Mesodermal cell (in vitro differentiated cells): ENCODE results near the gene RCVRN. TPM values are rescaled to one million over a fixed set of nuclear protein-coding genes. Genes with fewer than 3 reads are reported as not detected.

Experiments used
- H3K27ac ChIP-seq: 2 replicates; pipeline ENCODE4 v1.7.0; 2013; ENCODE audit warnings: mild to moderate bottlenecking, low read depth, low read length, moderate library complexity; ENCODE audit not compliant: severe bottlenecking
- H3K36me3 ChIP-seq: 2 replicates; pipeline ENCODE4 v1.7.1; 2013; ENCODE audit warnings: mild to moderate bottlenecking, low read length, moderate library complexity; ENCODE audit not compliant: control insufficient read depth, insufficient read depth
- H3K4me1 ChIP-seq: one replicate; pipeline ENCODE4 v1.7.1; 2013; ENCODE audit warnings: mild to moderate bottlenecking, low read length; ENCODE audit not compliant: insufficient read depth, control insufficient read depth, poor library complexity, severe bottlenecking
- H3K4me3 ChIP-seq: 2 replicates; pipeline ENCODE4 v1.7.0; 2013; ENCODE audit warnings: low read length, control low read depth, mild to moderate bottlenecking; ENCODE audit not compliant: insufficient read depth, poor library complexity, severe bottlenecking; ENCODE audit errors: extremely low read depth
- H3K9me3 ChIP-seq: 2 replicates; pipeline ENCODE4 v1.7.1; 2013; ENCODE audit warnings: mild to moderate bottlenecking, low read length, moderate library complexity; ENCODE audit not compliant: control insufficient read depth
- WGBS, 2 experiments: methylation state at CpG; one replicate each; pipeline ENCODE4 v1.1.5; 2013; ENCODE audit warnings: missing lambda C conversion rate in 2 of 2; ENCODE audit not compliant: insufficient coverage in 2 of 2; 5-methylcytosine and 5-hydroxymethylcytosine counted together
- polyA plus RNA-seq, 2 experiments: library from polyadenylated mRNA; stranded (reverse); fragments of 50-300 nt; gene quantifications; one replicate each; pipeline ENCODE4 v1.2.3, GENCODE V29; 2013

Gene RCVRN
- polyA plus RNA-seq (2013, experiment 1 of 2), result 0.15 TPM
- polyA plus RNA-seq (2013, experiment 2 of 2), result not detected

GRCh38 chr17:9905078-9905415, at the start of gene RCVRN:
TSS of gene RCVRN (minus strand) at chr17:9905271. CDS start at chr17:9905180, 91 bp downstream.
- H3K4me1 ChIP-seq, result peaks cover 14% of the 10 kb centered on the region
- no peak within 1 kb of the TSS for H3K27ac ChIP-seq
- no peaks in the 10 kb centered on the region for H3K9me3 ChIP-seq
- no peaks in the 10 kb centered on the region for H3K36me3 ChIP-seq
- 84 to 93% methylated on average over 9 to 10 of the region's 11 CpGs for WGBS, 2 experiments
- no peak within 1 kb of the TSS for H3K4me3 ChIP-seq

GRCh38 chr17:9953492-9953891, 48.4 kb upstream of the RCVRN start:
- Histone ChIP-seq H3K9me3 (no peaks in the 10 kb centered on the region), H3K36me3 (no peaks in the 10 kb centered on the region), H3K4me3 (no peak overlapping the region), H3K4me1 (no peaks in the 10 kb centered on the region), H3K27ac (no peak overlapping the region)
- WGBS, 2 experiments, result 86 to 93% methylated on average over 10 of the region's 10 CpGs

DNA sequence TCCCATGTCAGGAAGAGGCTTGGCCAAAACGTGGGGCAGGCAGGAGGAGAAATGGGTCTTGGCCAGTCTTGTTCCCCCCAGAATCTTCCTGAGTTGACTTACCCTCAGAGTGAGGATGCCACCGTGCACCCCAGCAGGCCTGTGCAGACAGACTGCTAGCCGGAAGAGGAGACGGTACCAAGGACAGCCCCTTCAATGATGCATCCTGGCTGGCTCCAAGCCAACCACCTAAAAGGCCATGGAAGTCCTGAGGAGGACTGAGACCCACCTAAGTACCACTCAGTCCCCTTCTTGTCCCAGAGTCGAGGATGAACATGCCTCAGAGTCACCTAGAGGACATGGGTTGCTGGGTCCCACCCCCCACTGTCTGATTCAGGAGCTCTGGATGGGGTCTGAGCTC, 46.7 kb upstream of the RCVRN start:
- Histone ChIP-seq H3K4me1 (no peaks in the 10 kb centered on the region), H3K36me3 (no peaks in the 10 kb centered on the region), H3K9me3 (no peaks in the 10 kb centered on the region), H3K27ac (no peak overlapping the region), H3K4me3 (no peak overlapping the region)
- WGBS, 2 experiments, result 89 to 96% methylated on average over 3 to 4 of the region's 5 CpGs

DNA sequence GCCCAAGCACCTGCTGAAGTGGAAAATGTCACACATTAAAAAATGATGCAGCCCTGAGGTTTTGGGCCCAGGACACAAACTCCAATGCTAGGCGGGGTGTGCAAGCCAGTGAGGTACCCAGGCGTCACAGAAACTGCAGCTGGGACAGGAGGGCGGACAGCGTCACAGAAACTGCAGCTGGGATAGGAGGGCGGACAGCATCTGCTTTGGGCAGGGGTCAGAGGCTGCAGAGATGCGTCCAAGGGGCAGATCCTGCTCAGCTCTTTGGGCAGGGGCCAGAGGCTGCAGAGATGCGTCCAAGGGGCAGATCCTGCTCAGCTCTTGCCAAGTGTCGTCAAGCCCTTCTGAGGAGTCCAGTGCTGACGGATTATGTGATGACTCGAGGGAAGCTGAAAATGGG, 43.9 kb upstream of the RCVRN start:
- 91 to 98% methylated on average over 7 to 10 of the region's 10 CpGs for WGBS, 2 experiments
- H3K36me3 ChIP-seq, result peaks cover 3% of the 10 kb centered on the region
- no peaks in the 10 kb centered on the region for H3K4me1 ChIP-seq
- H3K27ac ChIP-seq, result no peak overlapping the region
- H3K4me3 ChIP-seq, result no peak overlapping the region
- no peaks in the 10 kb centered on the region for H3K9me3 ChIP-seq

GRCh38 chr17:9944704-9945103, 39.6 kb upstream of the RCVRN start:
- 92 to 95% methylated on average over 7 of the region's 7 CpGs for WGBS, 2 experiments
- Histone ChIP-seq H3K36me3 (peaks cover 26% of the 10 kb centered on the region), H3K27ac (no peak overlapping the region), H3K4me3 (no peak overlapping the region), H3K9me3 (no peaks in the 10 kb centered on the region), H3K4me1 (no peaks in the 10 kb centered on the region)

DNA sequence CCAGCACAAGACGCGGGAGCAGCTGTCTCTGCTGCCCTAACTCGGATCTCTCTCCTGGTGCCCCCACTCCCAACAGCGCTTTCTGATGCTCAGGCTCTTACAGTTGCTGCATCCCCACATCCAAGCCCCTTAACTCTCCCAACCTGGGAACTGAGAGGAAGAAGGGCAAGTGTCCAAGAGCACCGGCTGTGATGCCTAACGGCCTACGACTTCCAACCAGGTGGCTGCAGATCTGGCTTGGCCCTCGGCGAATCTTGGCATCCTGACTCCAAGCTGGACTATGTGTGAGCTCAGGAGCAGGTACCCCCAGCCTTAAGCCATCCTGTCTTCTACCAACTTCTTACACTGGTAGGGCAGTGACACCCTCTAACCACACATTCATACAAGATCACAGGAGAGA, 38.3 kb upstream of the RCVRN start:
- WGBS, 2 experiments, result 86 to 90% methylated on average over 9 of the region's 9 CpGs
- H3K36me3 ChIP-seq, result peaks cover 39% of the 10 kb centered on the region

GRCh38 chr17:9942885-9943284, 37.8 kb upstream of the RCVRN start:
- WGBS, 2 experiments, result 90 to 94% methylated on average over 13 of the region's 13 CpGs
- Histone ChIP-seq H3K4me1 (no peaks in the 10 kb centered on the region), H3K9me3 (peaks cover 7% of the 10 kb centered on the region), H3K27ac (no peak overlapping the region), H3K36me3 (peaks cover 39% of the 10 kb centered on the region), H3K4me3 (no peak overlapping the region)

More for the DNA sequence above, 38.3 kb upstream of the RCVRN start:
- Histone ChIP-seq H3K27ac (no peak overlapping the region), H3K9me3 (peaks cover 7% of the 10 kb centered on the region), H3K4me1 (no peaks in the 10 kb centered on the region), H3K4me3 (no peak overlapping the region)

GRCh38 chr17:9941305-9941704, 36.2 kb upstream of the RCVRN start:
- H3K27ac ChIP-seq, result no peak overlapping the region
- no peaks in the 10 kb centered on the region for H3K4me1 ChIP-seq
- H3K9me3 ChIP-seq, result peaks cover 7% of the 10 kb centered on the region
- 95 to 100% methylated on average over 10 to 11 of the region's 13 CpGs for WGBS, 2 experiments
- H3K36me3 ChIP-seq, result peaks cover 39% of the 10 kb centered on the region
- H3K4me3 ChIP-seq, result no peak overlapping the region

DNA sequence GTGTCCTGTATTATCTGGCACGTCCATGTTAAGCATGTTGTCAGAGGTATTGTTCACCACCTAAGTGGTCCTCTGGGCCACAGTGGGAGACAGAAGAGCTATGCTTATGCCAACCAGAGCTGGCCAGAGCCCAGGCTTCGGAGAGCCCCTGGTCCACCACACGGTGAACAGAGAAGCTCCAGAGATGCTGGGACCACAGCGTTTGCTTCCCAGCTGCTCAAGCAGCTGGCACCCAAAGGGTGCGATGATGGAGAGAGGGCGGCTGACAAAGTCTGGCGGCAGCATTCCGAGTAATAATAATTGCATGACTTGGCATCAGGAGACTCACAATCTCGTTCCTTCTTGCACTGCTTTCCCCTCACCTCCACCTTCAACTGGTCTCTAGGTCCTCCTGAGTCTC, 35.8 kb upstream of the RCVRN start:
- H3K9me3 ChIP-seq, result peaks cover 7% of the 10 kb centered on the region
- H3K4me1 ChIP-seq, result no peaks in the 10 kb centered on the region
- H3K4me3 ChIP-seq, result no peak overlapping the region
- H3K36me3 ChIP-seq, result peaks cover 39% of the 10 kb centered on the region
- H3K27ac ChIP-seq, result no peak overlapping the region
- WGBS, 2 experiments, result 93 to 96% methylated on average over 9 of the region's 9 CpGs

DNA sequence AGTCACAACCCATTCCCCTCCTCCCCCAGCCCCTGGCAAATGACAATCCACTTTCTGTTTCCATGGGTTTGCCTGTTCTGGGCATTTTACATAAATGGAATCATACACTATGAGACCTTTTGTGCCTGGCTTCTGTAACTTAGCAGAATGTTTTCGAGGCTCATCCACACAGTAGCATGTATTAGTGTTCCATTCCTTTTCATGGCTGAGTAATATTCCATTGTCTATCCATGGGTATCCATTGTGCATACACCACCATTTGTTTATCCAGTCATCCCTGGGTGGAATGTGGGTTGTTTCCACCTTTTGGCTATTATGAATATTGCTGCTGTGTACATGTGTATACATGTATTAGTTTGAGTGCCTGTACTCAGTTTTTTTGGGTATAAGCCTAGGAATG, 33.7 kb upstream of the RCVRN start:
- Histone ChIP-seq H3K27ac (no peak overlapping the region), H3K4me1 (no peaks in the 10 kb centered on the region), H3K36me3 (peaks cover 41% of the 10 kb centered on the region), H3K9me3 (peaks cover 7% of the 10 kb centered on the region), H3K4me3 (no peak overlapping the region)
- WGBS, 2 experiments, result no CpG with 5 or more reads among the region's 1 CpG

- H3K27ac ChIP-seq, result no peak overlapping the region
- peaks cover 7% of the 10 kb centered on the region for H3K9me3 ChIP-seq
- H3K4me3 ChIP-seq, result no peak overlapping the region
- H3K4me1 ChIP-seq, result no peaks in the 10 kb centered on the region
- 94 to 99% methylated on average over 3 to 7 of the region's 9 CpGs for WGBS, 2 experiments
- peaks cover 40% of the 10 kb centered on the region for H3K36me3 ChIP-seq
Measured at GRCh38 chr17:9937901-9938300, 32.8 kb upstream of the RCVRN start.
